ENCODE data around the gene SORCS3. TPM values are rescaled to one million over a fixed set of nuclear protein-coding genes. Genes with fewer than 3 reads are reported as not detected.
A peak's percentile ranks its signal among the peaks of the same experiment; 100 is the strongest.

SORCS3 gene
- total RNA-seq, 1 donor from 2014 or later: 0.26 TPM

GRCh38 chr10:104895981-104896380, 254.9 kb downstream of the SORCS3 start:
- H3K27me3 Mint-ChIP-seq (ENCODE audit: insufficient read depth, low read depth): peaks cover 7% of the 10 kb centered on the region
- no peaks in the 10 kb centered on the region for H3K36me3 Mint-ChIP-seq
- H2AFZ ChIP-seq (replicated peaks): no peak overlapping the region
- H3K9me3 ChIP-seq (ENCODE audit: low read depth): no peaks in the 10 kb centered on the region
- no peak overlapping the region for H3K9ac ChIP-seq
- peaks cover 14% of the 10 kb centered on the region for H3K4me1 ChIP-seq
- no peak for TF ChIP-seq EZH2 (IDR thresholded peaks at IDR 0.05)
- no peak for TF ChIP-seq CTCF (IDR thresholded peaks at IDR 0.05)
- no peak for TF ChIP-seq EZH2phosphoT487 (IDR thresholded peaks at IDR 0.05)
- H3K4me2 ChIP-seq: no peak overlapping the region
- no peaks in the 10 kb centered on the region for H4K20me1 ChIP-seq (ENCODE audit: low read depth)
- no peak overlapping the region for H3K4me3 ChIP-seq
- H3K9me3 Mint-ChIP-seq: no peaks in the 10 kb centered on the region
- H3F3A ChIP-seq (ENCODE audit: low read depth): no peaks in the 10 kb centered on the region
- no peaks in the 10 kb centered on the region for H3K36me3 ChIP-seq
- peaks cover 10% of the 10 kb centered on the region for H3K4me1 Mint-ChIP-seq
- H3K79me2 ChIP-seq (ENCODE audit: low read depth): no peaks in the 10 kb centered on the region
- DNase-seq (ENCODE audit: low spot score): no peak
- H3K27ac ChIP-seq: no peak overlapping the region
- no peak overlapping the region for H3K4me3 Mint-ChIP-seq
- H3K27me3 ChIP-seq: no peaks in the 10 kb centered on the region
- H3K27ac Mint-ChIP-seq: no peak overlapping the region

DNA sequence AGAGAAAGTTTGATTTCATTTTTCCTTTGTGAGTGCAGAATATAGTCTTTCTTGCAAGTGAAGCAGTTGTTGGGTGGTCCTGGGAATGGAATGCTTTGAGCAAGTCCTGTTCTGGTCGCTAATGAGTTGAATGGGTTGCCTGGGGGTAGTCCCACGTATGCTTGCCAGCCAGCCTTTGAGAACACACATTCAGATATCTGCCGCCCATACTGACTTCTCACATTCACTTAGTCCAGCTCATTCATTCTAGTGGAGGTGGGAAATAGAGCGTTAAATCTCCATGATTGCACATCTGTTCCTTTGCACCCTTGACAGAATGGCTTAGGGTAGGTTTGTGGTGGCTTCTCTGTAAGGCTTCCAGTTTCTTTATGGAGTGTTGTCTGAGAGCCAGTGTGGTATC, 256.6 kb downstream of the SORCS3 start:
- Mint-ChIP-seq H3K9me3 (no peaks in the 10 kb centered on the region), H3K36me3 (no peaks in the 10 kb centered on the region), H3K4me3 (no peak overlapping the region), H3K27me3 (ENCODE audit: insufficient read depth, low read depth) (peaks cover 7% of the 10 kb centered on the region), H3K4me1 (peaks cover 10% of the 10 kb centered on the region), H3K27ac (no peak overlapping the region)
- no peaks in the 10 kb centered on the region for H3K27me3 ChIP-seq
- peak; percentile 56 for DNase-seq (ENCODE audit: low spot score)
- TF ChIP-seq EZH2 (IDR thresholded peaks at IDR 0.05) (no peak), EZH2phosphoT487 (IDR thresholded peaks at IDR 0.05) (no peak), CTCF (IDR thresholded peaks at IDR 0.05) (no peak)
- peak overlapping the region; percentile 35 for H3K4me2 ChIP-seq
- H2AFZ ChIP-seq (replicated peaks): no peak overlapping the region
- no peaks in the 10 kb centered on the region for H4K20me1 ChIP-seq (ENCODE audit: low read depth)
- no peak overlapping the region for H3K4me3 ChIP-seq
- peaks cover 14% of the 10 kb centered on the region for H3K4me1 ChIP-seq
- H3K9me3 ChIP-seq (ENCODE audit: low read depth): no peaks in the 10 kb centered on the region
- no peaks in the 10 kb centered on the region for H3K36me3 ChIP-seq
- H3K27ac ChIP-seq: no peak overlapping the region
- H3K9ac ChIP-seq: no peak overlapping the region
- H3F3A ChIP-seq (ENCODE audit: low read depth): no peaks in the 10 kb centered on the region
- H3K79me2 ChIP-seq (ENCODE audit: low read depth): no peaks in the 10 kb centered on the region

DNA sequence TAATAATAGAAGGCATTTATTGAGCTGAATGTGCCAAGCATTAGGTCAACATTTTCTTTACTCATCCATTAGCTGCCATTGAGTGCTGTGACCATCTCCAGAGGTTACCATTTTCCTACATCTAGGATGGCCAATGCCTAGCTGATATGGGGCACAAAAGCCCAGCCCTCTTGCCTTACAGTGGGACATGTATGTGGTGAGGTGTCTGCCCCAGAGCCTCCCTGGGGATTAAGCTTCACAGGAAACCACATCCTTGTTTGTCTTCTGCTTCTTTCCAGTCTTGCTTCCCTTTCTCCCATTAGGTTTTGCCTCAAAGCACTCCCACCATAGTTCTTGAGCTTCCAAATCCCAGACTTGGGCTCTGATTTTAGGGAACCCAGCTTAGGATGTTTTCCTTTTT, 258.7 kb downstream of the SORCS3 start:
- Histone ChIP-seq H3K36me3 (no peaks in the 10 kb centered on the region), H3K4me2 (no peak overlapping the region), H3K4me3 (no peak overlapping the region), H4K20me1 (ENCODE audit: low read depth) (no peaks in the 10 kb centered on the region), H3K9me3 (ENCODE audit: low read depth) (no peaks in the 10 kb centered on the region), H3K79me2 (ENCODE audit: low read depth) (no peaks in the 10 kb centered on the region), H3F3A (ENCODE audit: low read depth) (no peaks in the 10 kb centered on the region), H3K9ac (no peak overlapping the region), H3K27me3 (no peaks in the 10 kb centered on the region), H3K27ac (no peak overlapping the region), H2AFZ (replicated peaks) (no peak overlapping the region), H3K4me1 (peaks cover 16% of the 10 kb centered on the region)
- Mint-ChIP-seq H3K4me3 (no peak overlapping the region), H3K27me3 (ENCODE audit: insufficient read depth, low read depth) (peaks cover 7% of the 10 kb centered on the region), H3K36me3 (no peaks in the 10 kb centered on the region), H3K27ac (no peak overlapping the region), H3K4me1 (peaks cover 10% of the 10 kb centered on the region), H3K9me3 (no peaks in the 10 kb centered on the region)
- DNase-seq (ENCODE audit: low spot score): no peak
- no peak for TF ChIP-seq EZH2phosphoT487 (IDR thresholded peaks at IDR 0.05)
- no peak for TF ChIP-seq EZH2 (IDR thresholded peaks at IDR 0.05)
- TF ChIP-seq CTCF (IDR thresholded peaks at IDR 0.05): no peak

All from neural progenitor cell (in vitro differentiated cells).